Thyroid gland (tissue), 4 donors: ENCODE measurements around the gene PPP1R12B. TPM values are rescaled to one million over a fixed set of nuclear protein-coding genes. Genes with fewer than 3 reads are reported as not detected.
"Not testable (repeated sequence)": the region's sequence is repeated elsewhere in the genome, so short reads cannot be mapped to it uniquely, and the experiment has no call there.

Experiments used
- DNase-seq, 2 donors: peaks; one replicate each; pipeline ENCODE4 v3.0.0-alpha.2; 2019
- H3K27ac ChIP-seq, 3 donors: fragments of 200-600 bp; sonication (generic); 1 replicate in 2 of 3; 2 replicates in 1 of 3; pipeline ENCODE4 v1.5.1; 2016 to 2019; ENCODE audit warnings: mild to moderate bottlenecking in 1 of 3, moderate library complexity in 1 of 3
- H3K27me3 ChIP-seq: fragments of 200-600 bp; sonication (generic); one replicate; pipeline ENCODE4 v1.5.1; 2019
- H3K36me3 ChIP-seq, 2 donors: fragments of 200-600 bp; sonication (generic); one replicate each; pipeline ENCODE4 v1.5.1; 2016 to 2019
- H3K4me1 ChIP-seq, 2 donors: fragments of 200-600 bp; sonication (generic); one replicate each; pipeline ENCODE4 v1.5.1; 2017 to 2019
- H3K4me3 ChIP-seq, 3 donors: fragments of 200-600 bp; sonication (generic); replicated peaks in 1 of 3; 1 replicate in 2 of 3; 2 replicates in 1 of 3; pipeline ENCODE4 v1.5.1; 2016; ENCODE audit warnings: mild to moderate bottlenecking in 1 of 3
- H3K9me3 ChIP-seq: fragments of 200-600 bp; sonication (generic); one replicate; pipeline ENCODE4 v1.5.1; 2017
- CTCF ChIP-seq, 6 experiments: fragments of 200-600 bp in 3 of 6; fragments of 450-650 bp in 3 of 6; sonication (generic) in 3 of 6; IDR thresholded peaks; one replicate each; pipeline ENCODE4 v1.5.1; 2016 to 2019; ENCODE audit warnings: antibody characterized with exemption in 6 of 6, mild to moderate bottlenecking in 2 of 6, inconsistent platforms in 1 of 6, moderate library complexity in 1 of 6
- POLR2A ChIP-seq, 2 donors: fragments of 450-650 bp; IDR thresholded peaks; one replicate each; pipeline ENCODE4 v1.6.1; 2017; ENCODE audit warnings: antibody characterized with exemption in 2 of 2, mild to moderate bottlenecking in 2 of 2, moderate library complexity in 1 of 2
- WGBS, 2 donors: methylation state at CpG; one replicate each; pipeline ENCODE4 v1.1.5; 2017; 5-methylcytosine and 5-hydroxymethylcytosine counted together
- intact Hi-C: fragments of 100-400 bp; cut with DNase I; formaldehyde crosslinking; loops from one replicate; pipeline ENCODE4 v1.15.1; 2023
- total RNA-seq, 4 donors: library from RNA; depleted of rRNA; stranded (reverse); fragments of >200 nt; gene quantifications; one replicate each; pipeline ENCODE4 v1.2.3, GENCODE V29; 2016

Gene PPP1R12B
- total RNA-seq, 4 donors from 2014 or later = 34.9 to 48.5 (median 41.3) TPM

DNA sequence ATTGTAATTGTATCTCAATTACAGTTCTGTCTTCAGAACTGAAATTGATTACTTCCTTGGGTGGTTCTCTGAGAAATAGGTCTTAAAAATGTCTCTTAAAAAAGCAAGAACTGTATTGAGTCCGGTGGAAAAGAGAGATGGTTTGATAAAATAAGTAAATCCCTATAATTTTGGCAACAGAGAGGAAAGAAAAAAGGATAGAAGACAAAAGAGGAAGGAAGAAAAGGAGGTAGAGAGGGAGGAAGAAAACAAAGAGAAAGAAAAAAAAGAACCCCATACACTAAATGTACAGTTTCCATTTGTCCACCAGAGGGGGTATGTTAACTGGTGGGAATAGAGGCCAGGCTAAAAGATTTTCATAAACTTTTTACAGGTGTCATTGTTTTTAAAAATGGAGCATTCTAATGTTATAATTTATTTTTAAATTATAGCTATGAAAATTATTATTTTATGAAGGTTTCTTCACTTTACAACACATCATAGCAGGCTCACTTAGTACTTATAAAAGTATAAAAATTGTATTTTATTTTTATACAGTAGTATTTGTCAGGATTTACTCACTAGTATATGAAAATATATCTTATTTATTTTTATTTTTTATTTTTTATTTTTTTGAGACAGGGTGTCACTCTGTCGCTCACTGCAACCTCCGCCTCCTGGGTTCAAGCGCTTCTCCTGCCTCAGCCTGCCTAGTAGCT is 4.7 kb upstream of the PPP1R12B start:
- intact Hi-C loops = loop anchor here (10.0 kb wide), 1 partner anchor 371 kb away; the partner anchor contains the start of gene SYT2
- TF ChIP-seq CTCF (IDR thresholded peaks at IDR 0.05) (peak; percentile 49 to 79 (median 68)), POLR2A (IDR thresholded peaks at IDR 0.05) (no peak)

DNA sequence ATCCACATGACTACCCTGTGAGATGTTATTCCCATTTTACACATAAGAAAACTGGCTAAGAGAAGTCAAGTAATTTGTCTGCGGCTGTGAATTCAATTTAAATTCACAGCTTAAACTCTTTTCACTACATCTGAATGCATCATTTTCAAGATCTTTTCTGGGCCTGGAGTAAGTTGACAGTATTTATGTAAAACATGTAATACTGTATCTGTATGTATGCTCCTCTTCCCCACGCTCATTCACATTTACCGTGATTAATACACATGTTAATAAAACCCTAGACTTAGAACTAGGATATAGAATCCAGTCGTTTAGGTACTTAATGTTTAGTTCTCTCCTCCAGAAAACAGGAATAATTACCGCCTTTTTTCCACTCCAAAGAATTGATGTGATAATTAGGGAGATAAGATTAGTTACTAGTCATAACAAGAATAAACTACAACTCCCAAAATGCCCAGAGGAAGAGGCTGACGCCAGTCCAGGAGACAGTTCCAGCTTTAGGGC is 442 bp upstream of the PPP1R12B start:
- Histone ChIP-seq H3K27ac (no peak overlapping the region), H3K4me3 (no peak overlapping the region)
- intact Hi-C loops = loop anchor here (10.0 kb wide), 1 partner anchor 367 kb away; the partner anchor contains the start of gene SYT2

More for the DNA sequence above, 4.7 kb upstream of the PPP1R12B start:
- WGBS, 2 donors = 66 to 68% methylated on average over 4 of the region's 4 CpGs
- Histone ChIP-seq H3K36me3 (no peaks in the 10 kb centered on the region), H3K27me3 (no peaks in the 10 kb centered on the region), H3K27ac (no peak overlapping the region), H3K9me3 (no peaks in the 10 kb centered on the region), H3K4me1 (no peaks in the 10 kb centered on the region), H3K4me3 (no peak overlapping the region)
- no peak for DNase-seq

GRCh38 chr1:202349206-202349928 is 868 bp downstream of the PPP1R12B start:
- no peaks in the 10 kb centered on the region for H3K27me3 ChIP-seq
- H3K4me3 ChIP-seq = peak overlapping the region; percentile 55 to 86 (median 86)
- H3K36me3 ChIP-seq = no peaks in the 10 kb centered on the region
- no peaks in the 10 kb centered on the region for H3K9me3 ChIP-seq
- TF ChIP-seq CTCF (IDR thresholded peaks at IDR 0.05) (no peak), POLR2A (IDR thresholded peaks at IDR 0.05) (no peak)
- intact Hi-C loops = loop anchor here (10.0 kb wide), 1 partner anchor 365 kb away; the partner anchor contains the start of gene SYT2
- no peak for DNase-seq
- 7 to 8% methylated on average over 12 of the region's 12 CpGs for WGBS, 2 donors
- peak overlapping the region in 2 of 3 donors; percentile 75 to 84 for H3K27ac ChIP-seq
- H3K4me1 ChIP-seq = peaks cover 11 to 17% of the 10 kb centered on the region in 2 donors

More for the DNA sequence above, 442 bp upstream of the PPP1R12B start:
- H3K36me3 ChIP-seq = no peaks in the 10 kb centered on the region
- peaks cover 11 to 17% of the 10 kb centered on the region in 2 donors for H3K4me1 ChIP-seq
- WGBS, 2 donors = 51 to 52% methylated on average over 6 of the region's 6 CpGs
- TF ChIP-seq CTCF (IDR thresholded peaks at IDR 0.05) = no peak
- TF ChIP-seq POLR2A (IDR thresholded peaks at IDR 0.05) = no peak
- no peaks in the 10 kb centered on the region for H3K27me3 ChIP-seq
- H3K9me3 ChIP-seq = no peaks in the 10 kb centered on the region
- DNase-seq = no peak

GRCh38 chr1:202351725-202352124 is 3.2 kb downstream of the PPP1R12B start:
- peak overlapping the region in 1 of 3 donors; percentile 4 for H3K27ac ChIP-seq
- no peaks in the 10 kb centered on the region for H3K36me3 ChIP-seq
- 19 to 35% methylated on average over 2 of the region's 2 CpGs for WGBS, 2 donors
- no peaks in the 10 kb centered on the region for H3K9me3 ChIP-seq
- H3K4me1 ChIP-seq = peaks cover 11 to 17% of the 10 kb centered on the region in 2 donors
- TF ChIP-seq CTCF (IDR thresholded peaks at IDR 0.05) = no peak
- TF ChIP-seq POLR2A (IDR thresholded peaks at IDR 0.05) = no peak
- H3K27me3 ChIP-seq = no peaks in the 10 kb centered on the region
- intact Hi-C loops = no loop called here
- DNase-seq = peak; percentile 28 to 38
- no peak overlapping the region for H3K4me3 ChIP-seq

GRCh38 chr1:202352583-202353197 is 4.2 kb downstream of the PPP1R12B start:
- DNase-seq, intact Hi-C loops, H3K27me3 ChIP-seq, H3K36me3 ChIP-seq, H3K9me3 ChIP-seq, H3K4me3 ChIP-seq, H3K27ac ChIP-seq: not testable (repeated sequence)
- peaks cover 11 to 17% of the 10 kb centered on the region in 2 donors for H3K4me1 ChIP-seq
- 94% methylated on average over 11 of the region's 11 CpGs for WGBS, 2 donors
